Measurements from ENCODE around the gene DSCAM.

Gene DSCAM

GRCh38 chr21:40610345-40610744, 236.6 kb downstream of the DSCAM start:
- no peak for DNase-seq (ENCODE audit: low read depth in 2 of 2)

DNA sequence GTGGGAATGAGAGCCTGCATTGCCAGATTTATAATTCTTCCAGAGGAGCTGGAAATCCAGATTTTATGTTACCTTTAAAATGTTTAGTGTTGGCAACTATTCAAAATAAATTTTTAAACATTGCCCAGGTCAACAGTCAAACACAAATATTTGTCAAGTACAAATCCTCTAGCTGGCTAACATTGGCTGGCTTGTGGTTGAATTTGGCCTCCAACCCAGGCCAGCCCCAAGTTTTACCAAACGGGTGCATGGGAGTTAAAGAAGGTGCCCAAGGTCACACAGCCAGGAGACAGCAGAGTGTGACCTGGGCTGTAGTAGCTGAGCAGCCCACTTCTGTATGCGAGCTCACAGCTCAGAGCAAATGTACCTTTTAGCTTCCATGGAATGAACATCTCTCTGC, 240.6 kb downstream of the DSCAM start:
- no peak for DNase-seq (ENCODE audit: low read depth in 2 of 2)

DNA sequence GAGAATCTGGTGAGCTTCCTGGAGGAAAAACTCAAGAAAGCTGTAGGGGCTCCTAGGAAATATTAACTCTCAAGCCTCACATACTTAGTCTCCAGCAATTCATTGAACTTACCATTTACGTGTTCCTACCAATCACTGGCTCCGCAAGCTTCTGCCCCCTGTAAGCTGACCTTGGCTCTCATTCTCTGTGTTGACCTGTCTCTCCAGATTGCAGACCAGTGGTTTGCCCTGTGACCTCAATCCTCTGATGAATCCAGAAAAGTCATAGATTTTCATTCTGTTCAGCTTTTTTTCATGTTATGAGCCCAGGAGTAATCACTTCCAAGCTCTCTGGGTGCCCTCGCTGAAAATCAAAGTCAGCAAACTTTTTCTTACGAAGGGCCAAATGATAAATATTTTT, 241.9 kb downstream of the DSCAM start:
- DNase-seq (ENCODE audit: low read depth in 2 of 2): no peak

GRCh38 chr21:40603774-40604173, 243.2 kb downstream of the DSCAM start:
- no peak for DNase-seq (ENCODE audit: low read depth in 2 of 2)

DNA sequence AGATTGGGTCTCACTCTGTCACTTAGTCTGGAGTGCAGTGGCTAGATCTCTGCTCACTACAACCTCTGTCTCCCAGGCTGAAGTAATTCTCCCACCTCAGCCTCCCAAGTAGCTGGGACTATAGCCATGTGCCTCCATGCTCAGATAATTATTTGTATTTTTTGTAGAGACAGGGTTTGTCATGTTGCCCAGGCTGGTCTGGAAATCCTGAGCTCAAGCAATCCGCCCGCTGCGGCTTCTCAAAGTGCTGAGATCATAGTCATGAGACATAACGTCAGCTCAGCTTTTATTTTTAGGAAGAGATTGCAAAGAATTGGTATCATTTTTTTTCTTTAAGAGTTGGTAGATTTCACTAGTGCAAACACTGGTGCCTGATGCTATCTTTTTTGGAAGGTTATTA, 244.9 kb downstream of the DSCAM start:
- DNase-seq (ENCODE audit: low read depth in 2 of 2): no peak

DNA sequence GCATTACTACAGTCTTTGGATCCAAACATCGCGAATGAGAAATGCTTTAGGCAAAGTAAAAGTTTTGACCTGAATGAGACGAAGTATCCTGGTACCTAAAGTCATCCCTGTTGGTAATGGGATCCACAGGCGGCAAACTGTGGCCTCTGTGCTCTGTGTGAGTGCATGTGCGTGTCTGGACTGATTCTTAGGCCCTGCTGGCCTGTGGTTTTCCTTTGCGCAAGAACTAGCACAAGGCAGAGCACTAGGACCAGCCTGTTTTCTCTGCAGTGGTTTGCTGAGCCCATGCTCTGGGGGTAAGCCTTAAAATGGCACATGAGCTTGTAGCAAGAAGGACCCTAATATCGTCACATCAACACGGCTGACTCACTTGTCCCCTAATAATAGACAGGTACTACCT, 251.2 kb downstream of the DSCAM start:
- no peak for DNase-seq (ENCODE audit: low read depth in 2 of 2)

- DNase-seq (ENCODE audit: low read depth in 2 of 2): no peak
Observed at GRCh38 chr21:40587736-40588346, 259.1 kb downstream of the DSCAM start.

DNA sequence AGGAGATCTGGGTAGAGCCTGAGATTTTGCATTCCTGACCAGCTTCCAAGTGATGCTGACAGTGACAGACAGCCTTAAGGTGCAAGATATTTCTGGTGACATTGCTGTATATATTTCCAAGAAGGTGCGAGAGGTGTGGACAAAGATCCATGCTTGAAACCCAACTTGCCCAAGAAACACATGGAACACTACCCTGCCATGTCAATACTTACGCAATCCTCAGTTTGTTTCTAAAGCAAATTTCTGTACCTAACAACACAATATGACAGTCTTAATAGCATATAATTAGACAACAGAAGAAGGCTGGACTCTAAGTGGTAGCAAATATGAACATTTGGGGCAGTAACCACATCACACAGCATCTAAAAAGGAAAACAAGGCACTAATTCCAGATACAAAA, 260.4 kb downstream of the DSCAM start:
- DNase-seq (ENCODE audit: low read depth in 2 of 2): no peak

GRCh38 chr21:40577285-40578043, 269.5 kb downstream of the DSCAM start:
- DNase-seq (ENCODE audit: low read depth in 2 of 2): no peak

GRCh38 chr21:40575976-40576375, 271.0 kb downstream of the DSCAM start:
- no peak for DNase-seq (ENCODE audit: low read depth in 2 of 2)

DNA sequence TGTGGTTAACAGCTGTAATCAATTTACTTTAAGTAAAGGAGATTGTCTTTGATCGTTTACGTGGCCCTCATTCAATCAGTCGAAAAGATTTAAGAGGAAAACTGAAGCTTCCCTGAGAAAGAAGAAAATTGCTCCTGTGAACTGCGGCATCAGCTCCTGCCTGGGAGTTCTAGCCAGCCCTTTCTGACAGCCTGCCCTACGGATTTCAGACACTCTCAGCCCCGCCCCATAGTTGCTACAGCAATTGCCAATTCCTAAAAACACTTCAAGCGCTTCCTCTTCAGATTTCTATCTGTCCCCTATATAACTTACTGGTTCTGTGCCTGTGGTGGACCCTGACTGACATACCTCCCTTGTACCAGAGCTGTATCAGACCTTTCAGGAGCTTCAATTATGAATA, 277.6 kb downstream of the DSCAM start:
- DNase-seq (ENCODE audit: low read depth in 2 of 2): no peak

- DNase-seq (ENCODE audit: low read depth in 2 of 2): no peak
Observed at GRCh38 chr21:40568807-40569206, 278.2 kb downstream of the DSCAM start.

- no peak for DNase-seq (ENCODE audit: low read depth in 2 of 2)
Observed at GRCh38 chr21:40567501-40567900, 279.5 kb downstream of the DSCAM start.

- no peak for DNase-seq (ENCODE audit: low read depth in 2 of 2)
Observed at GRCh38 chr21:40566486-40566885, 280.5 kb downstream of the DSCAM start.

DNA sequence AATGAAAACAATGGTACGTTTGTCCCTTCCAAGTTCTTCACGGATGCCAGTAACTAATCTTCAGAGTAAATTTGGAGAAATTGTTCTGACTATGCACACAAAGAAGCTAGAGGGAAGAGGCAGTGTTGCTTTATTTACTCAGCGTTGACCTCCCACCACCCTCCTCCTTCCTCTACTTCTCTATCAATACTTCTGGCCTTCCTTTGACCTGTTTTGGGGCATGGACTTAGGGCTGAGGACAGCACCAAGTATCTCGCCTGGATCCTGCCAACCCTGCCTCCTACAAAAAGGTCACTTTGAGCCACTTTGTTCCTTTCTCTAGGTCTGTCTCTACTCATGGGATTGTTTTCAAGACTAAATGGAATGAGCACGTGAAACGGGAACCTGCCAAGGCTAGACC, 282.6 kb downstream of the DSCAM start:
- no peak for DNase-seq (ENCODE audit: low read depth in 2 of 2)

DNA sequence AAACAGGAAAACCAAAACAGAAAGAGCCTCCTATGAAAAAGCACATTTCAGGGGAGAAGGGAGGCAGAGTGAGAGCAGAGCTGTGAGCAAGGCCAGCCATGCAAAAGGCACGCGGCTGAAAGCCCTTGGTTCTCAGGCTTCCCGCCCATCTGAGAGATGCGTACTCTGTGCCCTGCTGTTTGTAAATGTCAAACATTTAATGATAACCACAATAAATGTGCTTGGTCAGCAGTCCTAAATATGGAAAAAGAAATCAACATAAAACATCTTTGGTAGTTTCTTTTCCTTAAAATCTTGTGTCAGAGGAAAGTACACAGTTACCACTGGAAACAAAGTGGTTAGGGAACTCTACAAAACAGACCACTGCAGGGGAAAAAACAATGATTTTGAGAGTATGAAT, 283.1 kb downstream of the DSCAM start:
- no peak for DNase-seq (ENCODE audit: low read depth in 2 of 2)

DNA sequence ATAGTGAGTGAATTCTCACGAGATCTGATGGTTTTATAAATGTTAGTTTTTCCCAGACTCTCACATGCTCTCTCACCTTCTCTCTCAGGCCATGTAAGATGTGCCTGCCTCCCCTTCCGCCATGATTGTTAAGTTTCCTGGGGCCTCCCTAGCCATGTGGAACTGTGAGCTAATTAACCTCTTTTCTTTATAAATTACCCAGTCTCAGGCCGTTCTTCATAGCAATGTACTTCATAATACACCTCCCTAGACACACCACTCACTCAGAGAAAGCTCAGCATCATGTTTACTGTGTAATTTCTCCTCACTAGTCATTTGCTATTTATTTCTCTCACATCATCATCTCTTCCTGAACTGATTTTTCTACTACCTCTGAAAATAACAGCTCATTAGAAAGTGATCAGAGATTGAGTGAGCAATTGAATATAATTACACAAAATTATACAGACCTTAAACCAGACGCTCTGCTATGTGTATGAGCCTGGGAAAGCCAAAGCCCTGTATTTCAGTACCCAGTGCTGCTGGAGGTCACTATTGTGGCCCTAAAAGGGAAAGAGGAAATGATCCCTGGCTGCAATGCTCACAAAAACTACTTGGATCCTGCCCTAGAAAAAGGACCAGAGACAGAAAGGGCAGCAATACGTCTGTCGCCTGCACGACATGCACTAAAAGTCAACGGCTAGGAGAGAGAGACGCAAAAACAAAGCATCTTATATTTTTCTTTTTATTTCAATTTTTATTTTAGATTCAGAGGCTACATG, 284.5 kb downstream of the DSCAM start:
- DNase-seq (ENCODE audit: low read depth in 2 of 2): no peak

DNA sequence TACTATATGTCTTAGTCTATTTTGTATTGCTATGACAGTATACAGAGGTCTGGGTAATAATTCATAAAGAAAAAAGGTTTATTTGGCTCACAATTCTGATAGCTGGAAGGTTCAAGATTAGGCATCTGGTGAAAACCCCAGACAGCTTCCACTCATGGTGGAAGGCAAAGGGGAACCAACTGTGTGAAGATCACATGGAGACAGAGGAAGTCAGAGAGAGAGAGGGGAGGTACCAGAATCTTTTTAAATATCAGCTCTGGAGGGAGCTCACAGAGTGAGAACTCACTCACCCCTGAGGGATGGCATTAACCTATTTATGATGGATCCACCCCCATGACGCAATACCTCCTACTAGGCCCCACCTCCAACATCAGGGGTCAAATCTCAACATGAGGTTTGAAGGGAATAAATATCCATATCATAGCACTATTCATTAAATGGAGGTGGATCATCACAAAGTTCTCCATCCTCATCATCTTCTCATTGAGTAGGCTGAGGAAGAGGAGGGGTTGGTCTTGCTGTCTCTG, 290.5 kb downstream of the DSCAM start:
- no peak for DNase-seq (ENCODE audit: low read depth in 2 of 2)

GRCh38 chr21:40555021-40555528, 291.9 kb downstream of the DSCAM start:
- DNase-seq (ENCODE audit: low read depth in 2 of 2): no peak

DNA sequence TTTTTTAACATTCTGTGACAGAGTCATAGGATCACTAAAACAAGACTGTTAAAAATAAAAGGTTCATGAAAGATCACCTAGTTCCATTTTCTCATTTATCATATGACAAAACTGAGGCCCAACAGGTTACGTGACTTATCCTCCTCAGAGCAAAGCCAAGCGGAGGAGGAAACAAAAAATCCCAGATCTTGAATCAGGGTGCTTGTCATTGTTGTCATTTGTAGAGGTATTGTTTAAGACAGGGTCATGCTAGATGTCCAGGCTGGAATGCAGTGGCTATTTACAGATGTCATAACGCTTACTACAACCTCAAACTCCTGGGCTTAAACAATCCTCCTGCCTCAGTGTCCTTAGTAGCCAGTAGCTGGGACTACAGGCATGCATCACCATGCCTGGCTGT, 293.2 kb downstream of the DSCAM start:
- no peak for DNase-seq (ENCODE audit: low read depth in 2 of 2)

DNA sequence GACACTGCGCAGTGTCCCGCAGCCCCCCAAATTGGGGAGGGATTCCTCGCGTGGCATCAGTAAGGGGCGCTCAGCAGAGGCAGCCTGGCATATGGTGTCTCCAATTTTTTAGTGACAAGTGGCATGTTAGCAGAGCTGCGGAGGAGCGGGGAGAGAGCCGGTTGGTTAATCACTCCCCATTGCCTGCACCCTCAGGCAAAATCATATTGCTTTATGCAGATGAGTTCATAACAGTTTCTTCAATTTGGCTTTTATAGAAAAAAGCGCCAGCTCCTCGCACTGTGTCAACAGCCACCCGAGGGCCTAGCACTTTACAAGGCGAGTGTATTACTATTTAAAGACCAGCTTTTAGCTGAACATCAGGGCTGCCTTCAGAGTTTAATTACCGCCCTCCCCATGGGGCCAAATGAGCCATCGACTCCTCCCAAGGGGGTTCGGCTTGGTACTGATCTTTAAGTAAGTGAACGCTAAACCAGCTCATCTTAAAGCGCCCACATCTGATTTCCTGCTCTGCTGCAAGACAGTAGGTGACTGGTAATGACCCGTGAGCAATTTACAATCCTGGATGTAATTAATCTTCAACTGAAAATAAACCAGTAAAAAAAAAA, 298.9 kb downstream of the DSCAM start:
- DNase-seq (ENCODE audit: low read depth in 2 of 2): no peak

- DNase-seq (ENCODE audit: low read depth in 2 of 2): no peak
Observed at GRCh38 chr21:40546647-40547046, 300.3 kb downstream of the DSCAM start.

All from stimulated activated CD8-positive, alpha-beta memory T cell treated with anti-CD3 and anti-CD28 coated beads, Interleukin-15, amount 100 ng/mL, for 48 hours (primary cell).